Measurements from ENCODE around the gene AMIGO1.

The AMIGO1 gene

DNA sequence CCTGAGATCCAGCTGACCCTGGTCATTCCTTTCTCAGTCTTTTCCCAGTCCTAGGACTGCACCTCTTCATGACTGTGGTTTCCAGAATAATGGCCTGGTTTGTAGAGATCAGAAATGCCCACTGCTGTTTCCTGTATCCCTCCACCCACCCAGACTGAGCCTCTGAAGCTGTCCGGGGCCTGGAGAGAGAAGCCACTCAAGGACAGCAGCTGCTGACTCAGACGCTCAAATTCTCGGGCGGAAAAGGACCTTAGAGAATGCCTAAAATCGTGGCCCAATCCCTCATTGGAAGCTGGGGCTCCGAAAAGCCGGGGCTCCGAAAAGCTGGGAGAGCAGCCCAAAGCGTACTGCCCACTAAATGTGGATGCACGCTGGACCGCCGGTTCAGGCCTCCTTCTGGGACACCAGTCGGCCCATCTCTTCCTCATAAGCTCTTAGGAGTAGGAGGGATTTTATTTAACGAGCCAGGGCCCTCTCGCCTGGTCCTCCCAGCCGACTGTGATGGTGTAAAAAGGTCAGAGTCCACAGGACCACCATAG, 22.4 kb upstream of the AMIGO1 start:
- DNase-seq (ENCODE audit: low spot score): no peak
- TF ChIP-seq, protein P1, sequence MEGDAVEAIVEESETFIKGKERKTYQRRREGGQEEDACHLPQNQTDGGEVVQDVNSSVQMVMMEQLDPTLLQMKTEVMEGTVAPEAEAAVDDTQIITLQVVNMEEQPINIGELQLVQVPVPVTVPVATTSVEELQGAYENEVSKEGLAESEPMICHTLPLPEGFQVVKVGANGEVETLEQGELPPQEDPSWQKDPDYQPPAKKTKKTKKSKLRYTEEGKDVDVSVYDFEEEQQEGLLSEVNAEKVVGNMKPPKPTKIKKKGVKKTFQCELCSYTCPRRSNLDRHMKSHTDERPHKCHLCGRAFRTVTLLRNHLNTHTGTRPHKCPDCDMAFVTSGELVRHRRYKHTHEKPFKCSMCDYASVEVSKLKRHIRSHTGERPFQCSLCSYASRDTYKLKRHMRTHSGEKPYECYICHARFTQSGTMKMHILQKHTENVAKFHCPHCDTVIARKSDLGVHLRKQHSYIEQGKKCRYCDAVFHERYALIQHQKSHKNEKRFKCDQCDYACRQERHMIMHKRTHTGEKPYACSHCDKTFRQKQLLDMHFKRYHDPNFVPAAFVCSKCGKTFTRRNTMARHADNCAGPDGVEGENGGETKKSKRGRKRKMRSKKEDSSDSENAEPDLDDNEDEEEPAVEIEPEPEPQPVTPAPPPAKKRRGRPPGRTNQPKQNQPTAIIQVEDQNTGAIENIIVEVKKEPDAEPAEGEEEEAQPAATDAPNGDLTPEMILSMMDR (IDR thresholded peaks at IDR 0.05; ENCODE audit: extremely low read depth, missing control alignments): no peak

GRCh38 chr1:109531380-109531779, 21.9 kb upstream of the AMIGO1 start:
- TF ChIP-seq, protein P1 (IDR thresholded peaks at IDR 0.05; ENCODE audit: extremely low read depth, missing control alignments): no peak
- no peak for DNase-seq (ENCODE audit: low spot score)

GRCh38 chr1:109530457-109531087, 21.0 kb upstream of the AMIGO1 start:
- DNase-seq (ENCODE audit: low spot score): no peak
- TF ChIP-seq, protein P1 (IDR thresholded peaks at IDR 0.05; ENCODE audit: extremely low read depth, missing control alignments): no peak

DNA sequence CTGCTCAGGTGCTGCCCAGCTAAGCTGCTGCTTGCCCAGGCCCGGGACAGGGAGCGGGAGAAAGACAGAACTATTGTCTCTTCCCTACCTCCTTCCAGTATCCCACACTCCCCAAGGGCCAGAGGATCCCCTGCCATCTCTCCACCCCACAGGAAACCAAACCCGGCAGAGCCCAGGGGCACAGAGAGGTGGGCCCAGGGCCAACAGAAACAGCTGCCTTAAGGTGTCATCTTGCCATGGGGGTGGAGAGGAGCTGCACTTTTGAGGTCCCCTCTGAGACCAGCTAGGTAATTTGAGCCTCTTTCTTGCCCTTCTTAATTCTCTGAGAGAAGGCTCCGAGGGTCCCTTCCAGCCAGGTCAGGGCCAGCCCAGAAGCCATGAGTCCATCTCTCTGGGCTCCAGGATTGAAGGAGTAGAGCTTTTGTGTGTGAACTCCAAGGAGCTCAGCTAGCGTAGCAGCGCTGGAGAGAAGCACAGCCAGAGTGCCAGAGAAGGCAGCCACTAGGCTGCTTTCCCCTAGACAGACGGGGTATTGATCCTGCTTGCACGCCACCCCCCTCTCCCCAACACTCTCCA, 20.4 kb upstream of the AMIGO1 start:
- DNase-seq (ENCODE audit: low spot score): no peak
- TF ChIP-seq, protein P1 (IDR thresholded peaks at IDR 0.05; ENCODE audit: extremely low read depth, missing control alignments): no peak

GRCh38 chr1:109528712-109529111, 19.2 kb upstream of the AMIGO1 start:
- TF ChIP-seq, protein P1 (IDR thresholded peaks at IDR 0.05; ENCODE audit: extremely low read depth, missing control alignments): no peak
- DNase-seq (ENCODE audit: low spot score): no peak

- TF ChIP-seq, protein P1 (IDR thresholded peaks at IDR 0.05; ENCODE audit: extremely low read depth, missing control alignments): no peak
- no peak for DNase-seq (ENCODE audit: low spot score)
Measured at GRCh38 chr1:109527846-109528695, 18.5 kb upstream of the AMIGO1 start.

All from GM20000 (cell line).